Liver (tissue), 9 donors: Measurements from ENCODE around the gene PSMC3. TPM values are rescaled to one million over a fixed set of nuclear protein-coding genes. Genes with fewer than 3 reads are reported as not detected.
A peak's percentile ranks its signal among the peaks of the same experiment; 100 is the strongest.

Source experiments
- DNase-seq: peaks from one replicate; pipeline ENCODE4 v3.0.0-alpha.2; 2017; ENCODE audit warnings: low spot score
- H3K27ac ChIP-seq, 2 donors: one replicate each; pipeline ENCODE4 v1.7.0; 2013; ENCODE audit warnings: inconsistent platforms in 2 of 2, low read length in 2 of 2, control low read depth in 1 of 2, low read depth in 1 of 2, mild to moderate bottlenecking in 1 of 2
- H3K27me3 ChIP-seq, 4 donors: one replicate each; pipeline versions ENCODE4 v1.6.1 to v1.7.0; 2013; ENCODE audit warnings: low read length in 3 of 4, inconsistent platforms in 1 of 4, mild to moderate bottlenecking in 1 of 4, moderate library complexity in 1 of 4; ENCODE audit not compliant: control insufficient read depth in 4 of 4, insufficient read depth in 4 of 4
- H3K36me3 ChIP-seq, 4 donors: one replicate each; pipeline versions ENCODE4 v1.6.1 to v1.7.0; 2013; ENCODE audit warnings: low read length in 3 of 4, mild to moderate bottlenecking in 3 of 4, low read depth in 1 of 4, moderate library complexity in 1 of 4; ENCODE audit not compliant: control insufficient read depth in 4 of 4, insufficient read depth in 3 of 4
- H3K4me1 ChIP-seq, 4 donors: one replicate each; pipeline versions ENCODE4 v1.6.1 to v1.7.0; 2013; ENCODE audit warnings: low read length in 3 of 4, mild to moderate bottlenecking in 3 of 4, moderate library complexity in 1 of 4; ENCODE audit not compliant: control insufficient read depth in 4 of 4, insufficient read depth in 4 of 4
- H3K4me3 ChIP-seq, 3 donors: one replicate each; pipeline versions ENCODE4 v1.6.1 to v1.7.0; 2013; ENCODE audit warnings: low read length in 3 of 3, control low read depth in 1 of 3, low read depth in 1 of 3, mild to moderate bottlenecking in 1 of 3
- H3K9ac ChIP-seq, 2 donors: one replicate each; pipeline ENCODE4 v1.7.0; 2013; ENCODE audit warnings: low read length in 2 of 2, mild to moderate bottlenecking in 2 of 2, moderate library complexity in 2 of 2, control low read depth in 1 of 2, low read depth in 1 of 2
- H3K9me3 ChIP-seq, 4 donors: one replicate each; pipeline versions ENCODE4 v1.6.1 to v1.7.0; 2013; ENCODE audit warnings: low read length in 3 of 4; ENCODE audit not compliant: control insufficient read depth in 4 of 4
- EGR1 ChIP-seq, 2 donors: IDR thresholded peaks; 2 replicates each; pipeline ENCODE4 v1.6.1; 2016 to 2018; ENCODE audit warnings: antibody characterized with exemption in 2 of 2, low read depth in 2 of 2
- FOXA1 ChIP-seq: IDR thresholded peaks from 2 replicates; pipeline ENCODE4 v1.6.1; 2016; ENCODE audit warnings: antibody characterized with exemption
- FOXA2 ChIP-seq: IDR thresholded peaks from 2 replicates; pipeline ENCODE4 v1.6.1; 2016; ENCODE audit warnings: antibody characterized with exemption
- GABPA ChIP-seq, 2 donors: IDR thresholded peaks in 1 of 2; conservative IDR thresholded peaks in 1 of 2; 2 replicates each; pipeline ENCODE4 v1.6.1; 2016; ENCODE audit warnings: antibody characterized with exemption in 2 of 2, mild to moderate bottlenecking in 1 of 2, moderate library complexity in 1 of 2
- HNF4A ChIP-seq, 2 donors: conservative IDR thresholded peaks; 2 replicates each; pipeline ENCODE4 v1.6.1; 2016; ENCODE audit warnings: antibody characterized with exemption in 2 of 2, mild to moderate bottlenecking in 2 of 2
- HNF4G ChIP-seq: IDR thresholded peaks from 2 replicates; pipeline ENCODE4 v1.6.1; 2016; ENCODE audit warnings: antibody characterized with exemption
- JUND ChIP-seq, 2 donors: IDR thresholded peaks; 2 replicates each; pipeline ENCODE4 v1.6.1; 2016; ENCODE audit warnings: antibody characterized with exemption in 2 of 2
- NR2F2 ChIP-seq: IDR thresholded peaks from 2 replicates; pipeline ENCODE4 v1.6.1; 2016; ENCODE audit warnings: antibody characterized with exemption
- RAD21 ChIP-seq, 2 donors: IDR thresholded peaks; 2 replicates each; pipeline ENCODE4 v1.6.1; 2016; ENCODE audit warnings: antibody characterized with exemption in 2 of 2, mild to moderate bottlenecking in 2 of 2
- RXRA ChIP-seq, 2 donors: IDR thresholded peaks; 2 replicates each; pipeline ENCODE4 v1.6.1; 2017 to 2018; ENCODE audit warnings: antibody characterized with exemption in 2 of 2, mild to moderate bottlenecking in 1 of 2
- SP1 ChIP-seq: IDR thresholded peaks from 2 replicates; pipeline ENCODE4 v1.6.1; 2018; ENCODE audit warnings: antibody characterized with exemption, mild to moderate bottlenecking
- TAF1 ChIP-seq: conservative IDR thresholded peaks from 2 replicates; pipeline ENCODE4 v1.6.1; 2016; ENCODE audit warnings: antibody characterized with exemption, mild to moderate bottlenecking
- YY1 ChIP-seq: IDR thresholded peaks from 2 replicates; pipeline ENCODE4 v1.6.1; 2016; ENCODE audit warnings: antibody characterized with exemption, mild to moderate bottlenecking
- WGBS: extraction: QIAGEN DNeasy Blood & Tissue Kit; methylation state at CpG from one replicate; pipeline ENCODE4 v1.1.7; 2013; 5-methylcytosine and 5-hydroxymethylcytosine counted together
- polyA plus RNA-seq, 2 donors: library from polyadenylated mRNA; stranded (reverse) in 1 of 2; unstranded in 1 of 2; fragments of 200-250 nt in 1 of 2; fragments of >200 nt in 1 of 2; fragmentation: Nextera tagmentation in 1 of 2; extraction: Ambion mirVana in 1 of 2; gene quantifications; one replicate each; pipeline versions ENCODE4 v1.2.1 to v1.2.3, GENCODE V29; 2013 to 2015
- total RNA-seq, 2 donors: library from RNA; depleted of rRNA; stranded (reverse); fragments of >200 nt; gene quantifications; one replicate each; pipeline ENCODE4 v1.2.3, GENCODE V29; 2014
- TF ChIP-seq, protein P1 (sequence below): IDR thresholded peaks from 2 replicates; pipeline ENCODE4 v1.6.1; 2016; ENCODE audit warnings: antibody characterized with exemption, mild to moderate bottlenecking
- TF ChIP-seq, protein P2 (sequence below): fragments of 150-350 bp; IDR thresholded peaks from 2 replicates; pipeline ENCODE4 v1.5.1; 2017; ENCODE audit warnings: improper control_type of control experiment, low read depth, low read length; ENCODE audit not compliant: missing input control
- TF ChIP-seq, protein P3 (sequence below): IDR thresholded peaks from 2 replicates; pipeline ENCODE4 v1.6.1; 2016; ENCODE audit warnings: antibody characterized with exemption
- TF ChIP-seq, protein P4 (sequence below): IDR thresholded peaks from 2 replicates; pipeline ENCODE4 v1.6.1; 2016; ENCODE audit warnings: antibody characterized with exemption
- TF ChIP-seq, protein P5 (sequence below): IDR thresholded peaks from 2 replicates; pipeline ENCODE4 v1.6.1; 2016; ENCODE audit warnings: antibody characterized with exemption
- donor health status: healthy.
- donor health status: healthy.
- donor health status: healthy.
- donor health status: healthy.
- donor health status: healthy.

PSMC3 gene
- total and polyA plus RNA-seq, 4 donors = 58.0 to 110 (median 103) TPM

DNA sequence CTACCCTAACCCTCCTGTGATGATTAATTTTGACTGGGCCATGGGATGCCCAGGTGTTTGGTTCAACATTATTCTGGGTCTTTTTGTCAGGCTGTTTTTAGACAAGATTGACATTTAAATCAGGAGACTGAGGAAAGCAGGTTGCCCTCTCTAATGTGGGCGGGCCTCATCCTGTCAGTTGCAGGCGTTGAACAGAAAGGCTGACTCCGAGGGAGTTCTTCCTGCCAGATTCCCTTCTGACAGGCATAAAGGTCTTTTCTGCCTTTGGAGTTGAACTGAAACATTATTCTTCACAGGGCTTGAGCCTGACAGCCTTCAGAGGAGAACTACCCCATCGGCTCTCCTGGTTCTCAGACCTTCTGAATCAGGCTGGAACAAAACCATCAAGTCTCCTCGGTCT, 4.3 kb upstream of the PSMC3 start:
- WGBS = 70% methylated on average over 5 of the region's 5 CpGs
- DNase-seq = no peak
- TF ChIP-seq, protein P1, sequence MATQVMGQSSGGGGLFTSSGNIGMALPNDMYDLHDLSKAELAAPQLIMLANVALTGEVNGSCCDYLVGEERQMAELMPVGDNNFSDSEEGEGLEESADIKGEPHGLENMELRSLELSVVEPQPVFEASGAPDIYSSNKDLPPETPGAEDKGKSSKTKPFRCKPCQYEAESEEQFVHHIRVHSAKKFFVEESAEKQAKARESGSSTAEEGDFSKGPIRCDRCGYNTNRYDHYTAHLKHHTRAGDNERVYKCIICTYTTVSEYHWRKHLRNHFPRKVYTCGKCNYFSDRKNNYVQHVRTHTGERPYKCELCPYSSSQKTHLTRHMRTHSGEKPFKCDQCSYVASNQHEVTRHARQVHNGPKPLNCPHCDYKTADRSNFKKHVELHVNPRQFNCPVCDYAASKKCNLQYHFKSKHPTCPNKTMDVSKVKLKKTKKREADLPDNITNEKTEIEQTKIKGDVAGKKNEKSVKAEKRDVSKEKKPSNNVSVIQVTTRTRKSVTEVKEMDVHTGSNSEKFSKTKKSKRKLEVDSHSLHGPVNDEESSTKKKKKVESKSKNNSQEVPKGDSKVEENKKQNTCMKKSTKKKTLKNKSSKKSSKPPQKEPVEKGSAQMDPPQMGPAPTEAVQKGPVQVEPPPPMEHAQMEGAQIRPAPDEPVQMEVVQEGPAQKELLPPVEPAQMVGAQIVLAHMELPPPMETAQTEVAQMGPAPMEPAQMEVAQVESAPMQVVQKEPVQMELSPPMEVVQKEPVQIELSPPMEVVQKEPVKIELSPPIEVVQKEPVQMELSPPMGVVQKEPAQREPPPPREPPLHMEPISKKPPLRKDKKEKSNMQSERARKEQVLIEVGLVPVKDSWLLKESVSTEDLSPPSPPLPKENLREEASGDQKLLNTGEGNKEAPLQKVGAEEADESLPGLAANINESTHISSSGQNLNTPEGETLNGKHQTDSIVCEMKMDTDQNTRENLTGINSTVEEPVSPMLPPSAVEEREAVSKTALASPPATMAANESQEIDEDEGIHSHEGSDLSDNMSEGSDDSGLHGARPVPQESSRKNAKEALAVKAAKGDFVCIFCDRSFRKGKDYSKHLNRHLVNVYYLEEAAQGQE = no peak
- TF ChIP-seq YY1 = no peak
- TF ChIP-seq RXRA (IDR thresholded peaks at IDR 0.05) = no peak
- no peak for TF ChIP-seq FOXA2
- no peak for TF ChIP-seq JUND (IDR thresholded peaks at IDR 0.05)
- peak in 1 of 2 donors; percentile 26 for TF ChIP-seq RAD21 (IDR thresholded peaks at IDR 0.05)
- TF ChIP-seq HNF4G = no peak
- TF ChIP-seq NR2F2 = no peak
- TF ChIP-seq GABPA (IDR thresholded peaks at IDR 0.05 in 1 of 2, conservative IDR thresholded peaks at IDR 0.05 in 1 of 2) = no peak
- TF ChIP-seq, protein P2, sequence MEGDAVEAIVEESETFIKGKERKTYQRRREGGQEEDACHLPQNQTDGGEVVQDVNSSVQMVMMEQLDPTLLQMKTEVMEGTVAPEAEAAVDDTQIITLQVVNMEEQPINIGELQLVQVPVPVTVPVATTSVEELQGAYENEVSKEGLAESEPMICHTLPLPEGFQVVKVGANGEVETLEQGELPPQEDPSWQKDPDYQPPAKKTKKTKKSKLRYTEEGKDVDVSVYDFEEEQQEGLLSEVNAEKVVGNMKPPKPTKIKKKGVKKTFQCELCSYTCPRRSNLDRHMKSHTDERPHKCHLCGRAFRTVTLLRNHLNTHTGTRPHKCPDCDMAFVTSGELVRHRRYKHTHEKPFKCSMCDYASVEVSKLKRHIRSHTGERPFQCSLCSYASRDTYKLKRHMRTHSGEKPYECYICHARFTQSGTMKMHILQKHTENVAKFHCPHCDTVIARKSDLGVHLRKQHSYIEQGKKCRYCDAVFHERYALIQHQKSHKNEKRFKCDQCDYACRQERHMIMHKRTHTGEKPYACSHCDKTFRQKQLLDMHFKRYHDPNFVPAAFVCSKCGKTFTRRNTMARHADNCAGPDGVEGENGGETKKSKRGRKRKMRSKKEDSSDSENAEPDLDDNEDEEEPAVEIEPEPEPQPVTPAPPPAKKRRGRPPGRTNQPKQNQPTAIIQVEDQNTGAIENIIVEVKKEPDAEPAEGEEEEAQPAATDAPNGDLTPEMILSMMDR = no peak
- peak; percentile 55 for TF ChIP-seq SP1
- TF ChIP-seq, protein P3, sequence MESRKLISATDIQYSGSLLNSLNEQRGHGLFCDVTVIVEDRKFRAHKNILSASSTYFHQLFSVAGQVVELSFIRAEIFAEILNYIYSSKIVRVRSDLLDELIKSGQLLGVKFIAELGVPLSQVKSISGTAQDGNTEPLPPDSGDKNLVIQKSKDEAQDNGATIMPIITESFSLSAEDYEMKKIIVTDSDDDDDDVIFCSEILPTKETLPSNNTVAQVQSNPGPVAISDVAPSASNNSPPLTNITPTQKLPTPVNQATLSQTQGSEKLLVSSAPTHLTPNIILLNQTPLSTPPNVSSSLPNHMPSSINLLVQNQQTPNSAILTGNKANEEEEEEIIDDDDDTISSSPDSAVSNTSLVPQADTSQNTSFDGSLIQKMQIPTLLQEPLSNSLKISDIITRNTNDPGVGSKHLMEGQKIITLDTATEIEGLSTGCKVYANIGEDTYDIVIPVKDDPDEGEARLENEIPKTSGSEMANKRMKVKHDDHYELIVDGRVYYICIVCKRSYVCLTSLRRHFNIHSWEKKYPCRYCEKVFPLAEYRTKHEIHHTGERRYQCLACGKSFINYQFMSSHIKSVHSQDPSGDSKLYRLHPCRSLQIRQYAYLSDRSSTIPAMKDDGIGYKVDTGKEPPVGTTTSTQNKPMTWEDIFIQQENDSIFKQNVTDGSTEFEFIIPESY = no peak
- TF ChIP-seq HNF4A (conservative IDR thresholded peaks at IDR 0.05) = peak in 1 of 2 donors; percentile 62
- TF ChIP-seq TAF1 = no peak
- no peak for TF ChIP-seq FOXA1
- TF ChIP-seq EGR1 (IDR thresholded peaks at IDR 0.05; ENCODE audit: low read depth in 2 of 2) = no peak
- TF ChIP-seq, protein P4, sequence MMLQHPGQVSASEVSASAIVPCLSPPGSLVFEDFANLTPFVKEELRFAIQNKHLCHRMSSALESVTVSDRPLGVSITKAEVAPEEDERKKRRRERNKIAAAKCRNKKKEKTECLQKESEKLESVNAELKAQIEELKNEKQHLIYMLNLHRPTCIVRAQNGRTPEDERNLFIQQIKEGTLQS = no peak
- TF ChIP-seq, protein P5, sequence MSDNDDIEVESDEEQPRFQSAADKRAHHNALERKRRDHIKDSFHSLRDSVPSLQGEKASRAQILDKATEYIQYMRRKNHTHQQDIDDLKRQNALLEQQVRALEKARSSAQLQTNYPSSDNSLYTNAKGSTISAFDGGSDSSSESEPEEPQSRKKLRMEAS = no peak

More for the DNA sequence above, 4.3 kb upstream of the PSMC3 start:
- Histone ChIP-seq H3K36me3 (no peaks in the 10 kb centered on the region), H3K27ac (peak overlapping the region; percentile 79 to 94), H3K27me3 (no peaks in the 10 kb centered on the region), H3K9me3 (no peaks in the 10 kb centered on the region), H3K4me3 (no peak overlapping the region), H3K4me1 (peaks cover 2 to 40% (median 23%) of the 10 kb centered on the region in 4 donors), H3K9ac (no peak overlapping the region)
